Measurements from ENCODE around the gene PUM1. TPM values are rescaled to one million over a fixed set of nuclear protein-coding genes. Genes with fewer than 3 reads are reported as not detected.

The PUM1 gene
- total and polyA plus RNA-seq, 2 experiments from 2014 or later, result 68.6 to 97.4 TPM

GRCh38 chr1:30904962-30905335 is 160.6 kb downstream of the PUM1 start:
- DNase-seq (ENCODE audit: low spot score), result no peak
- Histone ChIP-seq H2AFZ (no peak overlapping the region), H3K4me1 (ENCODE audit: insufficient read depth) (peaks cover 23% of the 10 kb centered on the region), H3K4me2 (no peak overlapping the region), H3K27me3 (no peaks in the 10 kb centered on the region), H4K20me1 (ENCODE audit: insufficient read depth, poor library complexity, severe bottlenecking) (peaks cover 2% of the 10 kb centered on the region), H3K4me3 (no peak overlapping the region), H3K27ac (no peak overlapping the region), H3K9me3 (ENCODE audit: low read depth) (no peaks in the 10 kb centered on the region), H3K9me2 (replicated peaks; ENCODE audit: insufficient read depth) (no peaks in the 10 kb centered on the region), H3K36me3 (replicated peaks; ENCODE audit: insufficient read depth, low read depth) (no peaks in the 10 kb centered on the region), H3K79me2 (peaks cover 50% of the 10 kb centered on the region)
- 100% methylated on average over 1 of the region's 1 CpG for WGBS (ENCODE audit: low lambda C conversion rate, missing lambda C conversion rate)
- TF ChIP-seq EZH2 (IDR thresholded peaks at IDR 0.05; ENCODE audit: borderline replicate concordance) (no peak), EZH2phosphoT487 (IDR thresholded peaks at IDR 0.05; ENCODE audit: low read depth, severe bottlenecking, unreplicated experiment) (no peak)
- TF ChIP-seq, protein P1, sequence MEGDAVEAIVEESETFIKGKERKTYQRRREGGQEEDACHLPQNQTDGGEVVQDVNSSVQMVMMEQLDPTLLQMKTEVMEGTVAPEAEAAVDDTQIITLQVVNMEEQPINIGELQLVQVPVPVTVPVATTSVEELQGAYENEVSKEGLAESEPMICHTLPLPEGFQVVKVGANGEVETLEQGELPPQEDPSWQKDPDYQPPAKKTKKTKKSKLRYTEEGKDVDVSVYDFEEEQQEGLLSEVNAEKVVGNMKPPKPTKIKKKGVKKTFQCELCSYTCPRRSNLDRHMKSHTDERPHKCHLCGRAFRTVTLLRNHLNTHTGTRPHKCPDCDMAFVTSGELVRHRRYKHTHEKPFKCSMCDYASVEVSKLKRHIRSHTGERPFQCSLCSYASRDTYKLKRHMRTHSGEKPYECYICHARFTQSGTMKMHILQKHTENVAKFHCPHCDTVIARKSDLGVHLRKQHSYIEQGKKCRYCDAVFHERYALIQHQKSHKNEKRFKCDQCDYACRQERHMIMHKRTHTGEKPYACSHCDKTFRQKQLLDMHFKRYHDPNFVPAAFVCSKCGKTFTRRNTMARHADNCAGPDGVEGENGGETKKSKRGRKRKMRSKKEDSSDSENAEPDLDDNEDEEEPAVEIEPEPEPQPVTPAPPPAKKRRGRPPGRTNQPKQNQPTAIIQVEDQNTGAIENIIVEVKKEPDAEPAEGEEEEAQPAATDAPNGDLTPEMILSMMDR (IDR thresholded peaks at IDR 0.05; ENCODE audit: poor library complexity), result no peak

- no peaks in the 10 kb centered on the region for H3K9me3 ChIP-seq (ENCODE audit: low read depth)
- H3K79me2 ChIP-seq, result peaks cover 50% of the 10 kb centered on the region
- TF ChIP-seq EZH2 (IDR thresholded peaks at IDR 0.05; ENCODE audit: borderline replicate concordance), result no peak
- no peak for TF ChIP-seq EZH2phosphoT487 (IDR thresholded peaks at IDR 0.05; ENCODE audit: low read depth, severe bottlenecking, unreplicated experiment)
- TF ChIP-seq, protein P1 (IDR thresholded peaks at IDR 0.05; ENCODE audit: poor library complexity), result no peak
- H3K4me3 ChIP-seq, result no peak overlapping the region
- peaks cover 20% of the 10 kb centered on the region for H3K4me1 ChIP-seq (ENCODE audit: insufficient read depth)
- DNase-seq (ENCODE audit: low spot score), result no peak
- 83% methylated on average over 8 of the region's 11 CpGs for WGBS (ENCODE audit: low lambda C conversion rate, missing lambda C conversion rate)
- no peaks in the 10 kb centered on the region for H3K9me2 ChIP-seq (replicated peaks; ENCODE audit: insufficient read depth)
- H3K4me2 ChIP-seq, result no peak overlapping the region
- H3K36me3 ChIP-seq (replicated peaks; ENCODE audit: insufficient read depth, low read depth), result no peaks in the 10 kb centered on the region
- H4K20me1 ChIP-seq (ENCODE audit: insufficient read depth, poor library complexity, severe bottlenecking), result peaks cover 2% of the 10 kb centered on the region
- H3K27me3 ChIP-seq, result no peaks in the 10 kb centered on the region
- H3K27ac ChIP-seq, result no peak overlapping the region
- no peak overlapping the region for H2AFZ ChIP-seq
These were observed 161.1 kb downstream of the PUM1 start for GRCh38 chr1:30904191-30904961.

DNA sequence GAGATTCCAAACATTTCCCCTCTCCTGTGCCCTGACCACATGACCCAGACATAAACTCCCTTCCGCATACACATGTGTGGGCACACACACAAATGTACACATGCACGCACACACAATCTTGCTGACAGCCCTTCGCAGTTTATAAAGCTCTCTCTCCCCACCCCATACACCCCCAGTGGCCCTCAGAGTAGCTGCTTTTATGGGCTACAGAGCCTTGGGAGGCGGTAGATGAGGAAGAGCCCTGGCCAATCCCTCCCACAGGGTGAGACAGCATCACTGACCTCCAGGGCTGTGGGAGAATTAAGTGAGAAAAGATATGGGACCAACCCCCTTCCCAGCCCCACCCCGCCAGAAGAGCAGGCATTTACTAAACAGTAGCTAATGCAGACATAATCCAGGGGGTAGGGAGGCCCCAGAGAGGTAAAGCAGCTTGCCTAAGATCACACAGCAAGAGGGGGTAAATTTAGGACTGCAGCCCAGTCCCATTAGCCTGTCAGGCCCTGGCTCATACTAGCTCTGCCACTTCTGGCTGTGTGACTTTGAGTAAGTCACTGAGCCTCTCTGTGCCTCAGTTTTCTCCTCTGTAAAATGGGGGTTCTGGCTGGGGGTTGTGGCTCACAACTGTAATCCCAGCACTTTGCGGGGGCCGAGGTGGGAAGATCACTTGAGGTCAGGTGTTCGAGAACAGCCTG is 162.0 kb downstream of the PUM1 start:
- H3K4me2 ChIP-seq, result no peak overlapping the region
- H3K27ac ChIP-seq, result no peak overlapping the region
- 74% methylated on average over 8 of the region's 8 CpGs for WGBS (ENCODE audit: low lambda C conversion rate, missing lambda C conversion rate)
- no peaks in the 10 kb centered on the region for H3K36me3 ChIP-seq (replicated peaks; ENCODE audit: insufficient read depth, low read depth)
- H3K9me2 ChIP-seq (replicated peaks; ENCODE audit: insufficient read depth), result no peaks in the 10 kb centered on the region
- H4K20me1 ChIP-seq (ENCODE audit: insufficient read depth, poor library complexity, severe bottlenecking), result peaks cover 2% of the 10 kb centered on the region
- H3K4me1 ChIP-seq (ENCODE audit: insufficient read depth), result peaks cover 14% of the 10 kb centered on the region
- H2AFZ ChIP-seq, result no peak overlapping the region
- H3K9me3 ChIP-seq (ENCODE audit: low read depth), result no peaks in the 10 kb centered on the region
- peaks cover 54% of the 10 kb centered on the region for H3K79me2 ChIP-seq
- no peak for DNase-seq (ENCODE audit: low spot score)
- TF ChIP-seq, protein P1 (IDR thresholded peaks at IDR 0.05; ENCODE audit: poor library complexity), result no peak
- no peak for TF ChIP-seq EZH2 (IDR thresholded peaks at IDR 0.05; ENCODE audit: borderline replicate concordance)
- TF ChIP-seq EZH2phosphoT487 (IDR thresholded peaks at IDR 0.05; ENCODE audit: low read depth, severe bottlenecking, unreplicated experiment), result no peak
- H3K27me3 ChIP-seq, result no peaks in the 10 kb centered on the region
- no peak overlapping the region for H3K4me3 ChIP-seq
